ENCODE measurements around the gene UCKL1.

- no peak for TF ChIP-seq CTCF (IDR thresholded peaks at IDR 0.05; ENCODE audit: low read depth, low read length, poor library complexity, severe bottlenecking)
- TF ChIP-seq EZH2phosphoT487 (IDR thresholded peaks at IDR 0.05; ENCODE audit: borderline replicate concordance, low read length) = no peak
Observed at GRCh38 chr20:63900413-63900812, 55.8 kb downstream of the UCKL1 start.

Data from DOHH2 (cell line).